Skeletal muscle cell (primary cell): ENCODE data around the gene ARHGDIB.

ENCODE experiments used
- DNase-seq: peaks from one replicate; pipeline ENCODE4 v3.0.0-alpha.2; 2010; ENCODE audit warnings: low read depth
- H3K4me3 ChIP-seq: 2 replicates; pipeline ENCODE4 v1.5.1; 2011; ENCODE audit warnings: low read depth, mild to moderate bottlenecking, control low read depth, low read length, moderate library complexity

Gene ARHGDIB

GRCh38 chr12:14984766-14985285 is 23.4 kb upstream of the ARHGDIB start:
- no peak for DNase-seq
- no peak overlapping the region for H3K4me3 ChIP-seq

- no peak overlapping the region for H3K4me3 ChIP-seq
- DNase-seq: no peak
Measured at GRCh38 chr12:14984036-14984435, 22.6 kb upstream of the ARHGDIB start.

DNA sequence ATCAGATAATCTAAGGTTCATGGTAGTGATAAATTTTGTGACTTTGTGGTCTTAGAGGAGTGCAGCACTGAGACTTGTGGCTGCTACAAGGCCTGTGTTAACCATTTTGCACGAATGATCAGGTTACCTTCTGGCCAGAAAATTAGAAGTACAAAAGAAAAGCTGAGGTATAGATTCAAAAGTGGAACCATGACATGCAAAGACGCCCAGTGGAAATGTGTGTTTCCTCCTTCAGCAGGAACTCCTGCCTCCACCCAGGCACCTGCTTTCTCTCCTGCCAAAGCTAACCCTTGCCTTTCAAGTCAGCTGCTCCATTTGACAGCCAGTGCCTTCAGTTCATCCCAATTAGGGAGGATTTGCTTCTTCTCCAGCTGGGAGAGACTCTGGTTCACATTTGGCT is 21.6 kb upstream of the ARHGDIB start:
- H3K4me3 ChIP-seq: no peak overlapping the region
- DNase-seq: no peak

- DNase-seq: no peak
- no peak overlapping the region for H3K4me3 ChIP-seq
Measured at GRCh38 chr12:14982562-14982961, 21.2 kb upstream of the ARHGDIB start.

GRCh38 chr12:14981049-14981448 is 19.6 kb upstream of the ARHGDIB start:
- no peak for DNase-seq
- H3K4me3 ChIP-seq: no peak overlapping the region

GRCh38 chr12:14979468-14979867 is 18.1 kb upstream of the ARHGDIB start:
- no peak for DNase-seq
- H3K4me3 ChIP-seq: no peak overlapping the region

DNA sequence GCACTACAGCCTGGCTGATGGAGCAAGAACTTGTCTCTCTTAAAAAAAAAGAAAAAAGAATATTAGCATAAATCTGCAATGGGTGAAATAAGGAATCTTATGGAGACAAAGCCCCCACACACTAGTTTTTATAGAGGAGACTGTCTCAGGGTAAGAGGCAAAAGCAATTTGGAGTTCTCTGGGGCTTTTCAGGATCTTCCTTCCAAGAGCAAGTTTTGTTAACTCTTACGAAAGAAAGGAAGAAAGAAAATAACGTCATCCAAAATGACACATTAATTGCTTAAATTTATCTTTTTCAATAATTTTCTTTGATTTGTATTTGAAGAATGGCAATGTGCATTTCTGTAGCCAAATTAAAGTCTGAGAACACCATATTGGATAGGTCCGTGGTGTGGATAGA is 15.3 kb upstream of the ARHGDIB start:
- DNase-seq: no peak

GRCh38 chr12:14975457-14975856 is 14.1 kb upstream of the ARHGDIB start:
- DNase-seq: no peak
- no peak overlapping the region for H3K4me3 ChIP-seq

More for the DNA sequence above, 15.3 kb upstream of the ARHGDIB start:
- no peak overlapping the region for H3K4me3 ChIP-seq

- no peak for DNase-seq
- no peak overlapping the region for H3K4me3 ChIP-seq
Measured at GRCh38 chr12:14974633-14975032, 13.2 kb upstream of the ARHGDIB start.

DNA sequence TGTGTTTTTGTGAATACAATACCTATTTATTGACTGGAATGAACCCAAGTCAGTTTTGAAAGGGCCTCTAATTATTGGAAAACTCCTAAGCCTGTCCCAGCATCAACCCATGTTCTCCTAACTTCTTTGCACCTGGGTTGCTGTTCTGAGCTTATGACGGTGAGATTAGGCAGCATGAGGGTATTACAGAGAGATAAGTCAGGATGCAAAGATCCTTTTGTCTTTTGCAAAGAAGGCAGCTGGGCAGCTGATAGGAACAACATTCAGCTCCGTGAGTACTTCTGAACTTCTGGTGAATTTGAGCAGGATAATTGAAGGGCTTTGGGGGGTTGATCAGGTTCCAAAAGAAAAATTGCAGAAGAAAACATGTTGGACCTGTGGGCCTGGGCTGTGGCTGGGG is 11.4 kb upstream of the ARHGDIB start, which contains the start of gene PDE6H:
TSS of gene PDE6H (plus strand) at position 227 of the 400 bp plus-strand sequence. CDS start 4,971 bp downstream, outside the sequence.
- no peak for DNase-seq
- H3K4me3 ChIP-seq: no peak within 1 kb of the TSS

GRCh38 chr12:14970473-14970872 is 9.1 kb upstream of the ARHGDIB start:
- no peak for DNase-seq
- H3K4me3 ChIP-seq: no peak overlapping the region

DNA sequence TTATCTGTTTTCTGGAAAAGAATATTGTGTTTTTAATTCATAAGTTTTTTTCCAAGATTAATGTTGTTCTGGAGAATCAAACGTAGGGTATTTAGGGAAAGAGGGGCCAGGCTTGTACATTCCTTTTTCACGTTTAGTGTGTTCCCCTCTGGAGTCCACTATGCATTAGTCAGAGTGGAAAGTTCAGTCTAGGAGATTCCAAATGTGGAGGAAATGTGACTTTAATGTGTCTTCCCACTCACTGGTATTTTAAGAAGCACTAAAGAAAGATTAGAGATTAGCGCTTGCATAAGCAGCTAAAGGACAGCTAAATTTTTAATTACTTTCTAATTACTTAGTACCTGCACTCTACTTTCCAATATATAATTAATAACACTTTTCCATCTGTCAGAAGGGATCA is 7.1 kb upstream of the ARHGDIB start:
- no peak for DNase-seq
- no peak overlapping the region for H3K4me3 ChIP-seq

DNA sequence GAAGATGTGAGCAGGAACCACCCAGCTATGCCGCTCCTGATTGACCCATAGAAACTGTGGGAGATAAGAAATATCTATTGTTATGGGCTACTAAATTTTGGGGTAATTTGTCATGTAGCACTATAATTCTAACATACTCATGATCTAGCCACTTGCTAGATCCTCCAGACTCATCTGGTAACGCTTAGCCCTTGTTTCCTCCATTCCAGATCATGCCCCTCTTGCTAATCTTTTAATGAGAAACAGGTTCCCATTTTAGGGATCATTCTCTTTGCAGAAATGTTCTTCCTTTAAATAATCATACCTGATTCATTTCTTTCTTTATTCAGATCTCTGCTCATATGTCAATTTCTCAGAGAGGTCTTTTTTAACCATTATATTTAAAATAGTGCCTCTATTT is 3.8 kb upstream of the ARHGDIB start:
- H3K4me3 ChIP-seq: no peak overlapping the region
- DNase-seq: no peak

DNA sequence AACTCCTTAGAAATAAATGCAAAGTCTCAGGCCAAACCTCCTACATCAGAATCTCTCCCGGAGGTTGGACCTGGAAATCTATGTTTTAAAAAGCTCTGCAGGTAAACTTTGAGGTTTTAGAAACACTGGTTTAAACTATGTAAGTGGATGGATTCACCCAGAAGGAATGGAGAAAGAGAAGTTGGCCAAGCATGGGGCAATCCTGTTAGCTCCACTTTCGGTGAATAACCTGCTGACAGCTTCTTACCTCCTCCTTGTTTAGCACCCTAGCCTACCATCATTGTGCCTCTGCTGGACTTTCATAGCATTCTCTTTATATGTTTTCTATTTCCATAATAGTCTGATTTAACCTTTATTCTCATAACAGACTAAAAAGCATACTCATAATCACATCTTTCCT is 3.0 kb upstream of the ARHGDIB start:
- DNase-seq: no peak
- H3K4me3 ChIP-seq: no peak overlapping the region

DNA sequence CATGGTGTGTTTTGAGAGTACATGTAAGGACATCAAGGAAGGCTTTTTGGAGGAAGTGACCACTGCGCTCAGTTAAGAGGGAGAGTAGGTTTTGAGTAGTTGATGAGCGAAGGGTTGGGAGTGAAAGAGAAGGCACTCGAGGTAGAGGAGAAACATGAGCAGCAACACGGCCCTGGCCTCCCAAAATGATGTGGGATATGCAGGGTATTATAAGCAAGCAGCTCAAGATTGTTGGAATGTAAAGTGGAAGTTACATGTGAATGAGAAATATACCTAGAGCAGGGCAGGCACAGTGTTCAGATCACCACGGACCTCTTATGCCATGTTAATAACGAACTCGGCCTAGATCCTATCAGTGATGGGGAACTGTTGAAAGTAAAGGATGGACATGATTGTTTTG is 2.1 kb upstream of the ARHGDIB start:
- no peak for DNase-seq
- H3K4me3 ChIP-seq: no peak overlapping the region

- DNase-seq: no peak
- H3K4me3 ChIP-seq: no peak overlapping the region
Measured at GRCh38 chr12:14962797-14963196, 1.4 kb upstream of the ARHGDIB start.

- no peak for DNase-seq
- no peak overlapping the region for H3K4me3 ChIP-seq
Measured at GRCh38 chr12:14962153-14962539, 745 bp upstream of the ARHGDIB start.

- peak; percentile 25 for DNase-seq
- H3K4me3 ChIP-seq: peak overlapping the region; percentile 32
Measured at GRCh38 chr12:14960548-14961465, 594 bp downstream of the ARHGDIB start.

GRCh38 chr12:14959916-14960496 is 1.4 kb downstream of the ARHGDIB start:
- no peak overlapping the region for H3K4me3 ChIP-seq
- DNase-seq: no peak

DNA sequence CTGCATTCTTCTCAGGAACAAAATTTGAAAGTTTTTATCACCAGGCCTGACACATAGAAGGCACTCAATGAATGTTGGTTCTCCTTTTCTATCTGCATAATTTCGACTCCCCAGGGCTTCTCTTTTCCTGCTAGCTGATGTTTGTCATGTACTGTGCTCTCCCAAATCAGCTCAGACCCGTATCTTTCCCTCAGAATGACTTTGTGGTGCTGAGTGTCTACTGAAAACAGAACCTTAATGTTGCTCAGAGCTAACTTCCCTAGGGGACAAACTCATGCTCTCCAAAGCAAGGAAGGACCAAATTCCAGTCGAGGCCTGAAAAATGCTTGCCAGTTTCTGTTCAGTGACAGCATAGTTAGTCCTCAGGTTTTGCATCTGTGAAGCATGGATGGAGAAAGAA is 1.9 kb downstream of the ARHGDIB start:
- no peak for DNase-seq
- no peak overlapping the region for H3K4me3 ChIP-seq

DNA sequence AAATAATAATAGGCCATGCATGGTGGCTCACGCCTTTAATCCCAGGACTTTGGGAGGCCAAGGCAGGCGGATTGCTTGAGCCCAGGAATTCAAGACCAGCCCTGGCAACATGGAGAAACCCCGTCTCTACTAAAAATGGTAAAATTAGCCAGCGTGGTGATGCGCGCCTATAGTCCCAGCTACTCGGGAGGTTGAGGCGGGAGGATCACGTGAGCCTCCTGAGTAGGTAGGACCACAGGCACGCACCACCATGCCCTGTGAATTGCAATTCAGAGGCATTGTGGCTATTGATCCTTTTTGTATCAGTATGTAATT is 2.3 kb downstream of the ARHGDIB start:
- H3K4me3 ChIP-seq: no peak overlapping the region
- DNase-seq: no peak
